ELR (cell line): Measurements from ENCODE around the gene TAAR6.
"Not testable (repeated sequence)": the region's sequence is repeated elsewhere in the genome, so short reads cannot be mapped to it uniquely, and the experiment has no call there.

Experiments used
- DNase-seq: peaks from one replicate; pipeline ENCODE4 v3.0.0-alpha.2; 2015; ENCODE audit warnings: low read depth

Gene TAAR6

GRCh38 chr6:132589454-132589853 lies 19.3 kb downstream of the TAAR6 start, which contains the start of gene TAAR5:
Gene TAAR5 (minus strand): TSS chr6:132589741. CDS start chr6:132589686, 55 bp downstream.
- no peak for DNase-seq

DNA sequence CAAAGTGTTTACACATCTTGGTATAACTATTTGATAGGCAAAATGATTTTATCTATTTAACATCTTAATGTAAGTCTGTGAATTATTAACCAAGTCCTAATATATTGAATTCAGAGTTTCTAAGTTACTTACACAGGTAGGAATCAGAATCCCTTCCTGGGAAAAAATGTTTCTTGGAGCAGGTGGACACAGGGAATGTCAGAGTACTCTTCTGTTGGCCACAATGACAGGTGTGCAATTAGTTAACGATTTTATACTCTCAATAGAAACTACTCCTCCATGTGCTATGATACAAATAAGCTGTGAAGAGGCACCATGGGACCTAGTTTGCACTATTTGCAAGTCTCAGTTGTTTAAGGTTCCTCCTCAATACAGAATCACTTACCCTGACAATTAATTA lies 20.2 kb downstream of the TAAR6 start:
- DNase-seq = no peak

DNA sequence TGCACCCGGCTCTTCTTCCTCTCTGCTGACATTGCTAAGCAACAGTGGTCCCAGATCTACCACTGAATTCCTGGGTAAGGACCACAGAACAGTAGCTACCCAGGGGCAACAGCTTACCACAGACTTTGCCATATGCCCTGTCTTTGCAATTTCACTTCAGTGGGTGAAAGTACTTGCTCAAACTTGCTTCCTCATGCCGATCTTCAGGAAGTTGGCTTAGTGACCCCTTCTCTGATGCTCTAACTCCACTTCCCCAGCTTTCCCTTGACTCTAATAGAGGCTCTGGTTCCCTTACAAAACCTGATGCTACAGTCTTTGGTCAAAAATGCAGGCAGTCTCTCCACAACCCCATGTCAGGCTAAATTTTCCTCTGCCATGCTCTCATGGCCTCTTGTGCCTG lies 22.7 kb downstream of the TAAR6 start:
- DNase-seq = no peak

DNA sequence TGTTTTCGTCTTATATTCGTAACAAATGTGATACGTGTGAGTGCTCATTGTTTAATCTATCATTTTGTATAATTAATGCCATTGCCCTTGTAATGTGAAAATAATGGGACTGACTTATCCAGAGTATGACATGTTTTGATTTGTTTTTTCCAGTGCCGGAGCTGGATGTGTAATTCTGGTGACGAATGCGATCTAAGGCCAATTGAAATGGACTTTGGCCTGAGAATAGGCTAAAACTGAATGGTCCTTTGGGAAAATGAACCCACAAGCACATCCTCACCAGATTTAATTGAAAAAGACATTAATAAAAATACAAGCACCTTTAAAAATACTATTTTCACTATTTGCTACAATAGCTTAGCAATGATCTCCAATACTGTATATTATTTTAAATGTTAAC lies 26.1 kb downstream of the TAAR6 start:
- no peak for DNase-seq

DNA sequence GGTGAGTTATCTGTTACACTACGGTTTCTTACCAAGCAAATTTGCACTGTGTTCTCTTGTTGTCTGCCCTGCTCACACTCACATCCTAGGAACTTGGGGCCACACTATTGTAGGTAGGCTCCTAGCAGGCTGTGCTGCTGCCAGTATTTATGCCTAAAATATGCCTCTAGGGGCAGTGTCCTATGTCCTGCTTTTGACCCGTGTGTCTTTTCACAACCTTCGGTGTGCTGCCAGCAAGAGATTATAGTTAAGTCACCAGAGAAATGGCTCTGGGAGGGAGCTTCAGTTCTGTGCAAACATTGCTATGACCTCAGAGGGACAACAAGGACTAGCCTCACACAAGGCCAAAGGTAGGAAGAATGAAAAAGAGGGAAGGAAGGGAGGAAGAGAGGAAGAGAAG lies 28.4 kb downstream of the TAAR6 start:
- DNase-seq = peak; percentile 38

DNA sequence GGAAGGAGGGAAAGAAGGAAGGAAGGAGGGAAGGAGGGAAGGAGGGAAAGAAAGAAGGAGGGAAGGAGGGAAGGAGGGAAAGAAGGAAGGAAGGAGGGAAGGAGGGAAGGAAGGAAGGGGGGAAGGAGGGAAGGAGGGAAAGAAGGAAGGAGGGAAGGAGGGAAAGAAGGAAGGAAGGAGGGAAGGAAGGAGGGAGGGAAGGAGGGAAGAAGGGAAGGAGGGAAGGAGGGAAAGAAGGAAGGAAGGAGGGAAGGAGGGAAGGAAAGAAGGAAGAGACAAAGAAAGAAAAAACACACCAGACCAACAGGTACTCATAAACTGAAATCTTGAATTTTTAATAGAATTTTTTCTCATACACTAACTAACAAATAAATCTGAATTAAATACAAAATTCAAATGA lies 30.8 kb downstream of the TAAR6 start:
- not testable (repeated sequence) for DNase-seq

DNA sequence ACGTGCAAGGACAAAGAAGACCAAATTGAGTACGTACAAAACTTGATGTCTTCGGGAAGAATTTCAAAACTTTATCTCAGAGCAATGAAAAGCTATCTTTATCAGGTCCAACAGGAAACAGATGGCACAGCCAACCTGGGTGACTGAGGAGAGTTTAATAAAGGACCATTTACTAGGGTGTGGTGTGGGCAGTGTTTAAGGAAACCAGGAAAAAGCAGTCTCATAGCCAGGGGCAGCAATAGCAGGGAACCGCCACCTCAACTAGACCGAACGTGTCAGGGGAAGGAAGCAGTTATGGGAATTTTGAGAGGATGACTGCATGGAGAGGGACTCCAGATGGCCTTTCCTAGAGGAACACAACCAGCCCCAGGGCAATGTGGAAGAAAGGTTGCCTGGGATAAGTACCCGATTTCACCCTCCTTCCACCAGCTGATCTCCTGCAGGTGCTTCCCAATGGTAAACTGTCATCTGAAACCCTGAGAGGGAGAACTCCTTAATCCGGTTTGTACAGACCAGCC lies 34.6 kb downstream of the TAAR6 start:
- DNase-seq = no peak

GRCh38 chr6:132607544-132608233 lies 37.6 kb downstream of the TAAR6 start:
- DNase-seq = no peak

- no peak for DNase-seq
Measured at GRCh38 chr6:132611616-132612015, 41.5 kb downstream of the TAAR6 start.

DNA sequence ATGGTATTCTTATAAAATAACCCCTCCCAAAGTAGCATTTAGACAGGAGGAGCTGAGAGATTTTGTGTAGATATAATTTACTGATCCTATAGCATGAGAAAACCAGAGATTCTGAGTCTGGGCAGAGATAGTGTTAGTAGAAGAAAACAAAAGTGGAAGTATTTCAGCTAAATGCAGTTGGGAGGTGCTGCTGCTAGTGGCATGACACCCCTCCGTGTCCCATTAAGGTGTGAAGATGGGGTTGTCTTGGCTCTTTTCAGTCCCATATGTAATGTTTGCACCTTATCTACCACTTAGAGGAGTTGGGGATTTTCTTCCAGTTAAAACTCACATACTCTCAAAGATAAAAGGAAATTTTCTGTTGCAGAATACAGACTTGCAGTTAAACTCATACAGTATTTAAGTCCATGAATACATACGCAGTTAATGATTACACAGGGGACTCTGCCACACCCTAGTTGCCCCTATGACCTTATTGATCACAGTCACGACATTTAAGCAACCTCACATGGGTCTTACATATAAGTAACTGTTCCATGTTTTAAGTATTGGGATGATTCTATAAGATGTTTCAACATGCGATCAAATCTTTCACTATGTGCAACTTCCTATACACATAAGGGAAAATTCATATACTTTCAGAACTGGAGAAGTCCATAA lies 42.5 kb downstream of the TAAR6 start:
- DNase-seq = no peak

- DNase-seq = peak; percentile 45
Measured at GRCh38 chr6:132614554-132614953, 44.4 kb downstream of the TAAR6 start.

- DNase-seq = no peak
Measured at GRCh38 chr6:132616677-132617076, 46.6 kb downstream of the TAAR6 start.
